Measurements from ENCODE around the gene BCAN. TPM values are rescaled to one million over a fixed set of nuclear protein-coding genes. Genes with fewer than 3 reads are reported as not detected.
A peak's percentile ranks its signal among the peaks of the same experiment; 100 is the strongest.
"Not testable (repeated sequence)": the region's sequence is repeated elsewhere in the genome, so short reads cannot be mapped to it uniquely, and the experiment has no call there.

The BCAN gene
- total RNA-seq, 4 donors from 2014 or later, result not detected

DNA sequence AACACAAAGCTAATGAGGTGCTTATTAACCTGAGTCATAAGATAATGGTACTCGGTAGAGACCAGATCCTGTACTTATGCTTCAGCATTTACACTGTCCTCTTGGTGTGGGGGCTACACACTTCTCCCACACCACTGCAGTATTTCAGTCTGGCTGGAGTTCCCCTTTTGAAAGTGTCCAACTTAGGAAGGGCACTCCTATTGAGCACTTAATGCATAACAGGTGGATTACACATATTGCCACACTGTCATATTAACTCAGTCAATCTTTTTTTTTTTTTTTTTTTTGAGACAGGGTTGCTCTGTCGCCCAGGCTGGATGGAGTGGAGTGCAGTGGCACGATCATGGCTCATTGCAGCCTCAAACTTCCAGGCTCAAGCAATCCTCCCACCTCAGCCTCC, 42.1 kb upstream of the BCAN start:
- TF ChIP-seq POLR2A (IDR thresholded peaks at IDR 0.05) (no peak), CTCF (IDR thresholded peaks at IDR 0.05) (peak in 2 of 6 experiments; percentile 8 to 49)
- no peak for DNase-seq

GRCh38 chr1:156600733-156601121, 41.2 kb upstream of the BCAN start:
- no peak for DNase-seq
- Histone ChIP-seq H3K4me1 (peaks cover 17 to 31% (median 25%) of the 10 kb centered on the region in 3 donors), H3K4me3 (peak overlapping the region; percentile 55 to 80 (median 68)), H3K9me3 (no peaks in the 10 kb centered on the region), H3K27ac (peak overlapping the region; percentile 71 to 87 (median 84)), H3K27me3 (no peaks in the 10 kb centered on the region), H3K36me3 (peaks cover 1 to 39% (median 7%) of the 10 kb centered on the region in 3 donors)
- intact Hi-C loops (cut with DNase I), result loop anchor here (5.0 kb wide), 1 partner anchor 143 kb away; no protein-coding TSS in a partner anchor
- TF ChIP-seq CTCF (IDR thresholded peaks at IDR 0.05) (no peak), POLR2A (IDR thresholded peaks at IDR 0.05) (no peak)
- whole genome bisulfite sequencing, 2 donors, result 0 to 1% methylated on average over 12 to 13 of the region's 13 CpGs

More for the DNA sequence above, 42.1 kb upstream of the BCAN start:
- Histone ChIP-seq H3K27me3 (no peaks in the 10 kb centered on the region), H3K36me3 (peaks cover 7 to 49% (median 9%) of the 10 kb centered on the region in 3 donors), H3K4me1 (peaks cover 17 to 31% (median 25%) of the 10 kb centered on the region in 3 donors), H3K27ac (no peak overlapping the region), H3K9me3 (no peaks in the 10 kb centered on the region), H3K4me3 (no peak overlapping the region)
- WGBS, 2 donors, result 43 to 52% methylated on average over 2 to 3 of the region's 3 CpGs
- intact Hi-C loops (cut with DNase I), result loop anchor here (5.0 kb wide), 1 partner anchor 143 kb away; no protein-coding TSS in a partner anchor

GRCh38 chr1:156601122-156601830, 40.6 kb upstream of the BCAN start, which contains the start of gene GPATCH4:
TSS of gene GPATCH4 (minus strand) at chr1:156601479.
- DNase-seq, result no peak
- intact Hi-C loops (cut with DNase I), result loop anchor here (5.0 kb wide), 1 partner anchor 144 kb away; no protein-coding TSS in a partner anchor
- Histone ChIP-seq H3K4me3 (peak within 1 kb of the TSS; percentile 55 to 80 (median 68)), H3K27me3 (no peaks in the 10 kb centered on the region), H3K9me3 (no peaks in the 10 kb centered on the region), H3K36me3 (peaks cover 0 to 34% (median 4%) of the 10 kb centered on the region in 3 donors), H3K27ac (peak within 1 kb of the TSS; percentile 71 to 87 (median 84)), H3K4me1 (peaks cover 17 to 31% (median 25%) of the 10 kb centered on the region in 3 donors)
- WGBS, 2 donors, result 0 to 1% methylated on average over 23 to 35 of the region's 35 CpGs
- TF ChIP-seq POLR2A (IDR thresholded peaks at IDR 0.05) (no peak), CTCF (IDR thresholded peaks at IDR 0.05) (no peak)

DNA sequence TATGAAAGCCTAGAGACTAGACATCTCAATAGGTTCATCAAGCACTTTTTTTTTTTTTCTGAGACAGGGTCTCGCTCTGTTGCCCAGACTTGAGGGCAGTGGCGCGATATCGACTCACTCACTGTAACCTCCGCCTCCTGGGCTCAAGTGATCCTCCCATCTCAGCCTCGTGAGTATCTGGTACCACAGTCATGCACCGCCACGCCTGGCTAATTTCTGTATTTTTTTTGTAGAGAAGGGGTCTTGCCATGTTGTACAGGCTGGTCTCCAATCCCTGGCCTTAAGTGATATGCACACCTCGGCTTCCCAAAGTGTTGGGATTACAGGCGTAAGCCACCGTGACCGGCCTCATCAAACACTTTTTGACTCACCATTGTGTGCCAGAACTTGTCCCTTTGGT, 40.0 kb upstream of the BCAN start:
- peak overlapping the region; percentile 71 to 87 (median 84) for H3K27ac ChIP-seq
- intact Hi-C loops (cut with DNase I), result loop anchor here (5.0 kb wide), 1 partner anchor 145 kb away; no protein-coding TSS in a partner anchor
- no peak for TF ChIP-seq POLR2A (IDR thresholded peaks at IDR 0.05)
- no peak for TF ChIP-seq CTCF (IDR thresholded peaks at IDR 0.05)
- no peaks in the 10 kb centered on the region for H3K27me3 ChIP-seq
- peaks cover 0 to 28% (median 0%) of the 10 kb centered on the region in 3 donors for H3K36me3 ChIP-seq
- peaks cover 17 to 31% (median 25%) of the 10 kb centered on the region in 3 donors for H3K4me1 ChIP-seq
- H3K4me3 ChIP-seq, result peak overlapping the region; percentile 55 to 80 (median 68)
- no peaks in the 10 kb centered on the region for H3K9me3 ChIP-seq
- WGBS, 2 donors, result 29 to 57% methylated on average over 10 to 12 of the region's 12 CpGs
- DNase-seq, result no peak

- H3K4me1 ChIP-seq, result peaks cover 17 to 31% (median 25%) of the 10 kb centered on the region in 3 donors
- TF ChIP-seq POLR2A (IDR thresholded peaks at IDR 0.05), result no peak
- TF ChIP-seq CTCF (IDR thresholded peaks at IDR 0.05), result peak in 3 of 6 experiments; percentile 20 to 23 (median 21)
- DNase-seq, result no peak
- no peaks in the 10 kb centered on the region for H3K9me3 ChIP-seq
- no peaks in the 10 kb centered on the region for H3K27me3 ChIP-seq
- H3K27ac ChIP-seq, result no peak overlapping the region
- 16 to 29% methylated on average over 9 to 10 of the region's 10 CpGs for WGBS, 2 donors
- intact Hi-C loops (cut with DNase I), result loop anchor here (5.0 kb wide), 1 partner anchor 145 kb away; no protein-coding TSS in a partner anchor
- no peak overlapping the region for H3K4me3 ChIP-seq
- H3K36me3 ChIP-seq, result peaks cover 0 to 21% (median 0%) of the 10 kb centered on the region in 3 donors
These were observed 39.3 kb upstream of the BCAN start for GRCh38 chr1:156602557-156602993.

DNA sequence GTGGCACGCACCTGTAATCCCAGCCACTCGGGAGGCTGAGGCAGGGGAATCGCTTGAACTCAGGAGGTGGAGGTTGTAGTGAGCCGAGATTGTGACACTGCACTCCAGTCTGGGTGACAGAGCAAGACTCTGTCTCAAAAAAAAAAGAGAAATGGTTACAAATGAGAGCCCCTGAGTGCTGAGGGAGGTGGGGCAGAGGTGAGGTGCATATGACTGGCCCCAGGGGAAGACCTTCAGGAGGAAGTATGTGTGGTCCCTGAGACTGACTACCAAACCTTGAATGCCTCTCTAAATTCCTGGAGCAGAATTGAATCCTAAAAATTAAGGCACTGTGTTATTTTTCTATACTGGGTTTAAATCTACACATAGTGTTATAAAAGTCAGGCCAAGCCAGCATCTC, 34.6 kb upstream of the BCAN start:
- DNase-seq; intact Hi-C loops (cut with DNase I): not testable (repeated sequence)
- WGBS, 2 donors, result 66 to 77% methylated on average over 4 of the region's 4 CpGs

More for the DNA sequence above, 34.6 kb upstream of the BCAN start:
- H3K4me3 ChIP-seq, H3K27ac ChIP-seq, H3K9me3 ChIP-seq, H3K36me3 ChIP-seq: not testable (repeated sequence)
- Histone ChIP-seq H3K27me3 (peaks cover 0 to 23% (median 0%) of the 10 kb centered on the region in 4 donors), H3K4me1 (peaks cover 0 to 12% (median 4%) of the 10 kb centered on the region in 3 donors)
